Measurements from ENCODE around the gene ELFN1.

Gene ELFN1

DNA sequence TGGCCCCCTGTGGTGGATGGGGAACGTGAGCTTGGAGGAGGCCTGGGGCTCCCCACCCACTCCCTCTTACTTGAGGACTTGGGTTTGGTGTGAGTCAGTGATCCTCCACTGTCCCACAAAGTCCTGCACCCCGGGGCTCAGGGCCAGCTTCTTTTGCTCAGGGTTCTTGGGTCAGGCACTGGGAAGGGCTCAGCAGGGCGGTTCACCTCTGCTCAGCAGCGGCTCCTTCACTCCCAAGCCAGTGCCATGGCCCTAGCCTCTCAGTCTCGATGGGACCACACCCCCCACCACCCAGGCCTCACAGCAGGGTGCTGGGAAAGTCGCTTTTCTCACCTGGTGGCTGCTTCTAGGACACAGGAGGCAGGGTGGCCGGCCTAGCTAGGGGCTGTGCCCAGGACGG, 59.1 kb downstream of the ELFN1 start:
- DNase-seq = no peak

DNA sequence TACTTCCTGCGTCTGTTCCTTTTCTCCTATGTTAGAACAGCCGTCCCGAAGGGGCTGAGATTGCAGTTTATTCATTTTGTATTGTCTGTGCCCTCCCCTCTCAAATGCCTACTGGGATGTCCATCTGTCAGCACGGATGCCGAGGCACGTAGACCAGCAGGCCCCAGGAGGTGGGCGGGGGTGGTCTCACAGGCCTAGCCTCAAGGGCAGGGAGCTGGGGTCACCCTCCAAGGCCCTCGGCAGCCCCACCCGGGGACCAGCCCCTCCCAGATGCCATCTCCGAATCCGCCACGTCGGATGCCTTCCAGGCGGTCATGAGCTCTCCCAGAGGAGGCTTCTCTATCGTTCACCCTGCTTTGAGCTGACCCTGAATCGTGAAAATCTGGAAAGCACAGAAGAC, 59.7 kb downstream of the ELFN1 start:
- DNase-seq = no peak

DNA sequence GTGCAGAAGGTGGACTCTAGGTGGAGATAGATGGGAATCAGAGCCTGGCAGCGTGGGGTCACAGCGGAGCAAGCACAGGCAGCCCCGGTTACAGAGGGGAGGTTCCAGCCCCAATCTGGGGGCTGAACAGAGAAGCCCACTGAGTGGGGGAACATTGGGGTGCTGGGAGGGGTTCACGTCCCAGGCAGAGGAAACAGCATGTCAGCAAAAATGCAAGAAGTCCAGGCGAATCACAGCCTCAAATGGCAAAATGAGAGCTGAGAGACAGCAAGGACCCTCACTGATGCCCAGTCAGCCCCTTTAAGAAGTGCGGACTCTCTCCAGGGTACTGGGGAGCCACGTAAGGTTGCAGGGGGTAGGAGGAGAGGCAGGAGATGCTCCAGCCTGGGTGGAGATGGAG, 62.0 kb downstream of the ELFN1 start:
- DNase-seq = no peak

DNA sequence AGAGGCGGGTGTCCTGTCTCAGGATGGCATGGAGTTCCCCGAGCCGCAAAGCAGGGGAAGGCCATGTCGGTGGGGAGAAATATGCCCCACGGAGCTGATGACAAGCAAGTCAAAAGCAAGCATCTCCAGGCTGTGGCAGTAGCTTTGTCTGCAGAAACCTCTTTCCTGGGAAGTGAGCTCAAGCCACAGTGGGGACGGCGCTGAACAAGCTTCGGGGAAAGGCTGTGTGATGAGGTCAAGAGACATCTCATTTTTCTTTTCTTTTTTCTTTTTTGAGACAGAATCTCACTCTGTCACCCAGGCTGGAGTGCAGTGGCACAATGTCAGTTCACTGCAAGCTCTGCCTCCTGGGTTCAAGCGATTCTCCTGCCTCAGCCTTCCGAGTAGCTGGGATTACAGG, 62.6 kb downstream of the ELFN1 start:
- DNase-seq = no peak

DNA sequence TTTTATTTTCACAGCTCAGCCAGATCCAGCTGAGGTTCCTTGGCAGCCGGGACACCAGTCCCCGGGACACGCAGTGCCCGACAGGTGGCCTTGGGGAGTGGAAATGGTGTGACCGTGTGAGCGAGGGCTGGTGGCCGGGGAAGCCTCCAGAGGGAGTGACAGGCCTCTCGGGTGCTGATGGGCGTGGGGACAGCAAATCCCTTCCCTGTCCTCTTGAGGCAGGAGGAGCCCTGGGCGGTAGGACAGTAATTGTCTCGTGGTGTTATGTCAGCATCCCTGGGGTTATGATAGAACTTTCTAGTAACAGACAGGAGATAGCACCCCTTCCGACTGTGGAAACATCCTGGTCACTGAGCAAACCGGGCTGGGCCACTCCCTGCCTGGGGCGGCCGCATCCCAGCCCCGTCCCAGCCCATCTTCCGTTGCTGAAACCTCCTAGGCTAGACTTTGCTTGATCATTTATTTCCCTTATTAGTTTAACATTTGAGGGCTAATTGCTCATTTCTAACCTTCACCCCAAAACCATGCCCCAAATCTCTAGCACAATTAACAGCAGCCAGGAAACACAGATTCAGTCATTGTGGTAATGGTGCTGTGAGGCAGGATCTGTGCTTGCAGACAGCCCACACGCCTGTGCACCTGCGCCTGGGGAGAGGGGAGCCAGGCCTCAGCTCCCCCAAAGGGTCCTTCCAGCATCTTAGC, 63.3 kb downstream of the ELFN1 start:
- DNase-seq = peak; percentile 41

DNA sequence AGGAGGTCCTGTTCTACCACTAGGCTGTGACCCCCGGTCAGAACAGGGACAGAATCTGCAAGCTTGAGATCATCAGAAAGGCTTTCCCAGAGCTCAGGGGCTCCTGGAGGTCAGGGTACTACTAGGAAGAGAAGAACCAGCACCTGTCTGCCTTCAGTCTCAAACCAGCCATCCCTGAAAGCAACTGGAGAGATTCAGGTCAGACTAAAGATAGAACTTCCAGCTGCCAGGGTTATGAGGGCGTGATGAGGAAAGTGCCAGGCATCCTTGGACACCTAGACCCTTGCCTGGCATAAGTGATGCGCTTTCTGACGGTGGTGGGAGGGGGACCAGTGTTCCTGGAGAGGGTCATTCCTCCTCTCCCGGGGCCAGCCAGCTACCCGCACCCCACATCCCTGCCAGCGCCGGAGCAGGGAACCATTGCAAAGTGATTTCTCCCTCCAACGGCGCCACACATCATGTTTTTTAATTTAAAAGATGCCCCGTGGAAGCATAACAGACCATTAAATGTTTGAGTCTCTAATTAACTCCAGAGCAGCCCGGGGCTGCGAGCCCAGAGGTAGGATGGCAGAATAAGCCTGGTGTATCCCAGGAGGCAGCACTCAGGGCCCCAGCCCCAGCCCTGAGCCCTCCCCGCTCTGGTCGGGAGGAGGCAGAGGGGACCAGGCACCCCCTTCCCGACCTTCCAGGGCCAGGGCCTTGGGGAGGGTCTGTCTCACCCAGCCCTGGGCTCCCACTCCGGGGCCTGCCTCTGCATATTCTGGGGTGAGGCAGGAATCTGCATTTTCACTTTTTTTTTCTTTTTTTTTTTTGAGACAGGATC, 64.0 kb downstream of the ELFN1 start:
- DNase-seq = no peak

DNA sequence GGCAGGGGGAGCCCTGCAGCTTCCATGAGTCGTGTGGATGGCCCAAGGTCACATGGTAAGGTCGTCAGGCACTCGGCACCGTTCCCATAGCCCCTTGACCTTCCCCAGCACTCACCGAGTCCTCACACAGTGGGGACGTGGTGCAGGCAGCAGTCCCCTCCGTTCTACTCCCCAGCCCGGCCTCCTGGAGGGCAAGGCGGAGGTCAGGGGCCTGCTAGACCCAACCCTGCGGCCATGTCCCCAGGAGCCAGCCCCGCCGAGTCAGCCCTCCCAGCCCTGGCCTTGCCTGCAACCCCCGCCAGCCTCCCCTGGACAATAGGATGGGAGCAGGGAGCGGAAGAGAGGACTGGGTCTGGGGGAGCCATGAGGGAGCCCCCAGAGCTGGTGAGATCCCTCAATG, 65.2 kb downstream of the ELFN1 start:
- DNase-seq = no peak

DNA sequence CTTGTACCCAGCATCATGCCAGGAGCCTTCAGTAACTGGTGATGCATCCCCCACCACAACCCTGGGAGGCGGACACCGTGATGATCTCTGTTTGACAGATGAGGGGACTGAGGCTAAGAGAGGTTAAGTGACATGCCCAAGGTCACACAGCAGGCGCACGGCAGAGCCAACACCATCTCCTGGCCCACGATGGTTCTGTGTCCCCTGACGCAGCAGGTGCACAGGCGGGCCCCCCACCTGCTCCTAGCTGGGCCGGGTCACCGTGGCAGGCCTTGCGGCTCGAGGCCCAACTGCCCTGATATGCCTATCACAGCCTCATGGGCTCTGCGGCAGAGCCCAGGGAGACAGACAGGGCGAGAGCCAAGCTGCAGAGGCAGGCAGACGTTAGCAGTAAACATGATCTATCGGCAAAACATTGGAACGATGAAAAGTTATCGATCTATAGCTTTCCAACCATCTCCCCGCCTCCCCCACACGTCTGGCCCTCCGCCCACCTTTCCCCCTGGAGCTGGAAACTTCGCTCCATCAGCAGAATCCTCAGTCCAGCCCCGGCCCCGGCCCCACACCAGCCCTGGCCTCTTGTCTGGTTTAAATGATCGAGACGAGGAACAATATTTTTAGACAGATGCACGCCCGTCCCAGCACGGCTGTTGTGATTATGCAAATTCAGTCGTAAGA, 65.9 kb downstream of the ELFN1 start:
- DNase-seq = no peak

DNA sequence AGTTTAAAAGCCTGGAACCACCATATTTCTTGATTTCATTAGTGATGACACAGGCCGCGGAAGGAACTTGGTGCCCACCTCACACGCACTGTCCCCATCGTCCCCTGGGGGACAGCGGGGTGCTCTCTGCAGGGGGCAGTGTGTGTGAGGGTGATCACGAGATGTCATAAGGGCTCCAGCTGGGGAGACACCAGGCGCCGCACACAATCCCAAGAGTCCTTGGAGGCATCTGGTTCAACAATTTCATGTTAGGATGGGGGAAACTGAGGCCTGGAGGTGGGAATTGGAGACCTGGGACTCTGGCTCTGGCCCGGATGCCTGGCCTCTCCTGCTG, 66.4 kb downstream of the ELFN1 start:
- DNase-seq = no peak

DNA sequence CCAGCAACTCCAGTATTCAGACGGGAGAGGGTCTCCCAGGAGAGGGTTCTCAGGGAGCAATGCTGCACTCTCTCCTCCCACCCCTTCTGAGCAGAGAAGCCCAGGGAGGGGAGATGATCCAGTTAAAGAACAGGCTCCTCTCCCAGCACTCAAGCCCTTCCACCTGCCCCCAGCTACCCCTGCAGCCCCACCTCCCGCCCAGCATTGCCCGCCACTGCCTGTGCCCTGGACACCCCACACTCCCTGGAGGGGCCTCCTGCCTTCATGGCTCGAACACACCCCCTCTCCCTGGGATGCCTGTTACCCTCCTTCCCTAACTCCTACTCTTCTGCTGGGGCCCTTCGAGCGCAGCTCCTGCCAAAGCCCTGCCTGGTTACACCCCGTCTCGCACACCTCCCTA, 66.8 kb downstream of the ELFN1 start:
- no peak for DNase-seq

DNA sequence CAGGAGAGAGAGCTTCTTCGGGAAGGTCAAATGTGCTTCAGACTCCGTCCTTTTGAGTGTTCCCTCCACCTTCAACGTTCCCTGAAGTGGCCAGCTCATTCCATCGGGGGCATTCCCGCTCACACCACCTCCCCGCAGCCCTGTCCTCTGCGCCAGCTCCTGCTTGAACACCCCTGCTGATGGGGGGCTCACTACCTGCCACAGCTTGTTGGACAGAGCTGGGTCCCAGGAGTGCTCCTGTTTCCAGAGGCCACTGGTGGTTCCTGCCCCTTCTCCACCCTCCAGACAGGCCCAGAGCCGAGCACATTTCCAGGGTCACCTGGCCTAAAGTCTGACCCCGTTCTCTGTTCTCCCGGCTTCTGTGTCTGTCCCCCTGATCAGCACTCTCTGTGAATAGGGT, 67.4 kb downstream of the ELFN1 start:
- DNase-seq = no peak

DNA sequence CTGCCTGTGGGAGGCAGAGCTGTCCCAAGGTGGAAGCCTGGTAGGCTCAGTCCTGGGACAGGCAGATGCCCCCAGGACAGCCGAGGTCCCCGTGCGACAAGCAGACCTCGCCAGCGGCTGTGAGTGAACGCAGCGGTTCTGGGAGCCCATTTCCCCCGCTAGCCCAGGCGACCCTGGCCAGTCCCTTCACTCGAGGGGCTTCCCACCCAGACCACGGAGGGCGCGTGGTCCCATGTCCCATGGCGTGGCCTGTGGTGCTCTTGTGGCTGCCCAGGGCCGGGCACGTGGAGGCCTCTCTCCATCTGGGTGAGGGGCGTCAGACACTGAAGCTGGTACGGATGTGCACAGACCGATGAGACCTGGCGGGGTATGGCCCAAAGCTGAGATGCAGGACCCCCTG, 67.9 kb downstream of the ELFN1 start:
- no peak for DNase-seq

DNA sequence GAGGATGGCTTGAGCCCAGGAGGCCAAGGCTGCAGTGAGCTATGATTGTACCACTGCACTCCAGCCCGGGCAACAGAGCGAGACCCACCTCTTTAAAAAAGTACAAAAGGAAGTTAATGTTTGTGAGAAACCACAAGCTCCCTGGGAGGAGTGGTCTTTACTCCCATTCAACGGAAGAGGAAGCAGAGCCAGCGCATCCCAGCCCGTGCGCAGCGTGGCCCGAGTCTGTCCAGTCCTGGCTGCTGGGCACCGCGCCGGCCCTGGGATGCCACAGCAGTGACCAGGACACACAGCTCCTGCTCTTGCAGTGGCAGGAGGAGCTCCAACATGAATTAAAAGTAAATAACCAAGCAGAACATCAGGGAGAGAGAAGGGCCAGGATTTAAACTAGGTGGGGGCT, 68.4 kb downstream of the ELFN1 start:
- DNase-seq = no peak

DNA sequence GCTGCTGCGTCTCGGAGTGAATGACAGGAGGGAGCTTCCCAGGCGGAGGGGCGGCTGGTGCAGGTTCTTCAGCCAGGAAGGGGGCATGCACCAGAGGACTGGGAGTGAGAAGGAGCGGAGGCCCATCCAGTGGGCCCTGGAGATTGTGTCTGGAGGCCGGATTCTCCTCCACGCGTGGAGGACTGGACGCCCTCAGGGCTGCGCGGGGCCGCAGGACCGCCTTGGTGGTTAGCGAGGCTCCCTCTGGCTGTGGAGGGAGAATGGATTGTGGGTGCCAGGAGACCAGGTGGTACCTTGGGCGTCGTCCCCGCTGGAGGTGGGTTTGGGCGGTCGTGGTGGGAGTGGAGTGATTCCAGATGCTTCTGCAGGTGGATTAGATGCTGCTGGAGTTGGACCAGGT, 68.9 kb downstream of the ELFN1 start:
- DNase-seq = no peak

DNA sequence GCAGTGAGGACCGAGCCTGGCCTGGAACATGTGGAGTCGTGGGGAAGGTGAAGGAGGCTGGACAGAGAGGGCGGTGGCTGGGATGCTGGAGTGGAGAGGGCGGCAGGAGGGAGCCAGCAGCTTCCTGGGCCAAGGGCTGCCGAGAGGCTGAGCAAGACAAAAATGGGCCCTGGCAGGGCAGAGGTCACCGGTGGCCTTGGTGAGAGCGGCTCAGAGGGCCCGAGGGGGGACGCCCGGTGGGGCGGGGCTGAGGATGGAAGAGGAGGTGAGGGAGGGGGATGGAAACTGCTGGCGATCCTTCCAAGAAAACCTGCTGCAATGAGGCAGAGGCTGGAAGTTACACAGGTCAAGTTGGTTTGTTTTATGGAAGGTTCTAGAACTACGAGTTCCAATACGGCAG, 69.5 kb downstream of the ELFN1 start:
- DNase-seq = no peak

DNA sequence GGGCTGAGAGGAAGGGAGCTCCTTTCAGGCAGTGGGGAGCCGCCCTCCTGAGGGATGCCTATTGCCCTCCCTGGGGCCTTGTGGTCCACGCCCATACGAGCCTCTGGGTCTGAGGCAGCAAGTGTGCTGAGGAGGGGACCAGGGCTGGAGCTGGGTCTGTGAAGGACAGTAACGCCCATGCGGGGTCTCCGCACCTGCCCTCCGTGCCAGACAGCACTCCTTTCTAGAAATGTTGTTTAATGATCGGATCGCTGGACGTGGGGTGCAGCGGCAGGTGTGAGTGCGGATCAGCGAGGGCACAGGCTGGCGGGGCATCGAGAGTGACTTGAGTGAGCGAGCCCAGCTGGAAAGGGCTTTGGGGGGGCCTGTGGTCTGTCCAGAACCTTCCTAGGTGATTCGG, 70.1 kb downstream of the ELFN1 start:
- no peak for DNase-seq

DNA sequence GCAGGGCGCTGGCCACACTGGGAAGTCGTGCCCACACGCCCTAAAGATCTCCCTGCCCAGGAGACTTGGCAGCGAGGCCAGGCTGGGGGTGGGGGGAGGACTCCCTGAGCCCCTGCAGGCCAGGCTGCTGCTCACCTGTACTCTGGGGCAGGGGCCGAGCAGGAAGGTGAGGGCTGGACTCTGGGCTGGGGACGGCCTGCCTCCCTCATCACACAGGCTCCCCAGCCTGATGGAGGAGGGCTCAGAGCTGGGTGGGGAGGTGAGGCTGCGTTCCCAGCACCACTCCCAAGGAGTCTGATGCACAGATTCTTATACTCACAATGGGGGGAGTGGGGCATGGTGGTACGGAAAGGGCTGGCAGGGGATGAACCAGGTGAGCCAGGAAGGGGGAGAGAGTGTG, 71.2 kb downstream of the ELFN1 start:
- no peak for DNase-seq

DNA sequence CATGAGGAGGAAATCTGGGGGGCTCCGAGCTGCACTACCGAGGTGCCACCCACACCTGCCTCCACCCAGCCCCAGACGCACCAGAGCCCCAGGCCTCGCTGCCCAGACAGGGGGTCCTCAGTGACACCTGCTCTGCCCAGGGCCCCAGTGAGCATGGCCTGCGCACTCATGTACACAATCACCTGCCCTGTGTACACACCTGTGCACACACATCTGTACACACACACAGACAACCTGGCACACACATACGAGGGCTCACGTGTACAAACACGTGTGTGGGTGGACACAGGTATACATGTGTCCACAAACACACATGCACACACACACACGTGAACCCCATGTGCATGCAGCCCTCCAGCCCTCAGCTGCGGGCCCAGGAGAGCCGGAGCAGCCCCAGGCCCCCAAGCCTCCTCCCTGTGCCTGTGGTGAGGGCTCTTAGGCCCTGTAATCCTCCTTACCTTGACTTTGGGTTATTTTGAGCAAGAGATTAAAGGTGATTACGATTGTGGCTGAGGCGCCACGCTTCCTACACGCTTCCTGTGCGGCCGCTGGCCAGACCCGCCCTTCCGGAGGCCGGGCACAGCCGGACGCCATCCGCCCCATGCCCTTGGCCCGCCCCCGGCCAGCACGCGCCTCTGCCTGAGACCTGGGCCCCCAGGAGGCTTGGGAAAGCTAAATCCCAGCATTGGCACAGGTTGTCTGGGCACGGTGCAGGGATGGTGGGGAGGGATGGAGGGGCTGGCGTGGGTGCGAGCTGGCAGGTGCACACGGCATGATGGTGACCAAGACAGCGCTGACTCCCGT, 71.9 kb downstream of the ELFN1 start:
- peak; percentile 29 for DNase-seq

DNA sequence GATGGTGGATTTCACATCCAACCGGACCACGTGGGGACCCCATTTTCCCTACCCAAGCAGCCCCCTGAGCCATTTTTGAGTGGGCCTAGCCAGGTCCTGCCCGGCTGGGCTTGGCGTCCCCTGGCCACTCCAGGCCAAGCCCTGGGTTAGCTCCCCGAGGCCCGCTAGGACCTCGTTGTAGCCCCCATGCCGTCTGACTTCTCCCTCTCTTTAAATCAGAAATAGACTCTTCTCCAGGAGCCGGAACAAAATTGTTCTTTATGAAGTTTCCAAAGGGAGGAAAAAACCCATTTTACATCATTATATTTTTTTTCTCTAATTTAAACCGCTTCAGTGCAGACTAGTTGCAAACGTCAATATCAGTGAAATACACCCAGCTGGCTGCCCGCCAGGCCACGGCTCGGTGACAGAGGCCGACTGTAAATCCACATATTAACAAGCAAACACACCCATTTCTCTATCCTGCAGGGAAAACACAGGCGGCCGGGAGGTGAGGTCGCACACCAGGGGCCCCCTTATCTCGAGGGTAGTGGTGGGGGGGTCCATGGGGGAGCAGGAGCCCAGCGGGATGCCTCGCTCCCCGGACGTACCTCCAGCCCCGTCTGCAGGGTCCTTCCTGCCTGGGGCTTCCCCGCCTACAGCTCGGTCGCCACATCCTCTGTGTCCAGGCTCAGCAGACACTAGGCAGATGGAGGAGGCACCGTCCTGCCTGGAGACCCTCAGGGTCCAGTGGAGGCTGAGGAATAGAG, 72.7 kb downstream of the ELFN1 start:
- peak; percentile 16 for DNase-seq

DNA sequence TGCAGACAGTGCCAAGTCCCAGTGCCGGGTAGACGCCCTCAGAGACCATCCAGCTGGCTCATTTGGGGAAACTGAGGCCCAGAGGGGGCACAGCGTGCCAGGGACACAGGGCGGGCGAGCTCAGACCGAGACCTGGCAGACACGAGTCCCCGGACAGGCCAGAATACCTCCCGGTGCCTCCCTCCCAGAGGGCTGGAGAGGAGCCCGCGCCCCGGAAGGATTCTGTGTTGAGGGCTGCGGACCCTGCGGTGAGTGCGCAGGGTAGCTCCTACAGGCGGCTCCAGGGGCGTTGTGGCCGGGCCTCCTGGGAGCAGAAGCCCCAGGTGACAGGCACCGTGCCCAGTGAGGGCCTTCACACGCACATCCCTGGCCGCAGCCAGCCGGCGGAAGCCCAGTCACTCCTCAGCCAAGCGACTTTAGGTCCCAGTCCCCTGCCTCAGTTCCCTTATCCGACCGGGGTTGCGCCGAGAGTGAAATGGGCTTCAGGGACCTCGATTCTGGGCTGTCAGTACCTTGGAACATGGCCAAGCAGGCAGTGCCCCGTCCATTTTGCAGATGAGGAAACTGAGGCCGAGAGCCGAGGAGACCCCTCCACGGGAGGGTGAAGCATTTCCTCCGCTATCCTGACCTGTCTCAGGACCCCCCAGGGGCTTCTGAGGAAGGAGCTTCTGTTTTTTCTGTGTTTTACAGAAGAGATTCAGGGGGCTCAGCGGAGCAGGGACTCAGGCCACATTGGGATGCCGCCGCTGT, 73.6 kb downstream of the ELFN1 start:
- DNase-seq = no peak

DNA sequence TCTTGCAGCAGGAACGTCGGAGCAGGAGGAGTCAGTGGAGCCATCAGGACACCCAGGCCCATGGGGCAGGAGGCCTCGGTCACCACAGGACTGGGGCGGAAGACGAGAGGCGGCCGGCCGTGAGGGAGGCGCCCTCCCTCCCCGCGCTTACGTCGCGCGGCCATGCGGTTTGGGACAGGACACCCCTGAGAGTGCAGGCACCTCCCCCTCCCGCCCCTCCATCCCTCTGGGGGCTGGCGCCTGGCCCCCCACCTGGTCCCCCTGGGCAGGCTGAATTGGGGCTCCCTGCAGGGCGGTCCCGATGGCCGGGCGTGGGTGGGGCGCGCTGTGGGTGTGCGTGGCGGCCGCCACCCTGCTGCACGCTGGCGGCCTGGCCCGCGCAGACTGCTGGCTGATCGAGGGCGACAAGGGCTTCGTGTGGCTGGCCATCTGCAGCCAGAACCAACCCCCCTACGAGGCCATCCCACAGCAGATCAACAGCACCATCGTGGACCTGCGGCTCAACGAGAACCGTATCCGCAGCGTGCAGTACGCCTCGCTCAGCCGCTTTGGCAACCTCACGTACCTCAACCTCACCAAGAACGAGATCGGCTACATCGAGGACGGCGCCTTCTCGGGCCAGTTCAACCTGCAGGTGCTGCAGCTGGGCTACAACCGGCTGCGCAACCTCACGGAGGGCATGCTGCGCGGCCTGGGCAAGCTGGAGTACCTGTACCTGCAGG, 74.4 kb downstream of the ELFN1 start:
- no peak for DNase-seq
